Measurements from ENCODE around the gene LOC101059915.
"Not testable (repeated sequence)": the region's sequence is repeated elsewhere in the genome, so short reads cannot be mapped to it uniquely, and the experiment has no call there.

- TF ChIP-seq CTCF (IDR thresholded peaks at IDR 0.05; ENCODE audit: insufficient read depth, low read length, poor library complexity, severe bottlenecking); EZH2phosphoT487 (conservative IDR thresholded peaks at IDR 0.05; ENCODE audit: low read length): not testable (repeated sequence)
Observed at GRCh38 chrX:71702853-71703252, 35.5 kb downstream of the LOC101059915 start.

Measured in SU-DHL-6 (cell line).